ENCODE data around the gene PTEN.
"Not testable (repeated sequence)": the region's sequence is repeated elsewhere in the genome, so short reads cannot be mapped to it uniquely, and the experiment has no call there.

The PTEN gene

GRCh38 chr10:87860156-87860795 is 3.1 kb upstream of the PTEN start:
- H3K4me3 ChIP-seq (ENCODE audit: control insufficient read depth, low read depth, low read length), result no peak overlapping the region
- peak; percentile 67 for DNase-seq (ENCODE audit: low read depth)
- peak; percentile 58 for TF ChIP-seq CTCF (IDR thresholded peaks at IDR 0.05; ENCODE audit: control insufficient read depth, insufficient read depth, low read depth, low read length, missing control alignments)

DNA sequence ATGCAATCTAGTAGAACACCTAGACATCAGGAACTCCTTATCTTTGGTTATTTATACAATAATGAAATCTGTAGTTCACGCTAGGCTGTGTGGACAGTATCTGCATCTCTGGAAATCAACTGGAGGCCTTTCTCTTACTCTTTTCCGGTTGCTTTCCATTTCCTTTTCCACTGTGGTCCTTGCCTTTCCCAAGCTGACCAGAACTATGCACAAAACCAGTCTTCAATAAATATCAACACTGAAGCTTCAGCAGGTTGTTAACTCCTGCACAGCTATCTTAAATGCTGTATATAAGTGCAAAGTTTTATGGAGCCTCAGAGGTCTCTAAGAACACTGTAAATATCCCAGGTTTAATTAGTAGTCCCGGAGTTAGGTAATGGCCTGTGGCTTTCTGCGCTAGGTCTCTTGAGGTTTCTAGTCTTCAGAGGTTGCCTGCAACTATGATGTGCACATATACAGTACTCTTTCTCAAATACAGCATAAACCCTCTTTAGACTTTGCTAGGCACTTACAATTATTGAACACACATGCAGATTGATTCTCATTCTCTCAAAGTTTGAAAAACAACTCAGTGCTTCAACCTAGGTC is 2.5 kb upstream of the PTEN start:
- no peak for TF ChIP-seq CTCF (IDR thresholded peaks at IDR 0.05; ENCODE audit: control insufficient read depth, insufficient read depth, low read depth, low read length, missing control alignments)
- H3K4me3 ChIP-seq (ENCODE audit: control insufficient read depth, low read depth, low read length), result no peak overlapping the region
- no peak for DNase-seq (ENCODE audit: low read depth)

DNA sequence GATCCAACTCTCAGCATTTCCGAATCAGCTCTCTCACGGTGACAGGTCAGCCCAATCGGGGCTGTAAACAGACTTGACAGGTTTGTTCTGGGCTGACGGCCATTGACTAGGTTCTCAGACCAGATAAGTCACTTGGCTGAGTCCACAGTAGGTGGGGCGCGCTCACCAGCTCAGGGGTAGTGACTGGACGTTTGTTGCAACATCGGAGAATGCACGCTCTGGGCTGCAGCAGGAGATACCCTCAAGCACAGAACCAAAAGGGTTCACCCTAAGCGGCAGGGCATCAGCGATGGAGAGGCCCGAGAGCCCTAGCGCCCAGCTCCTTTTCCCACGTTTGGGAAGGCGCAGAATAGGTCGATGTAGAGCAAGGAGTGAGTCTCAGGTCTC is 1.9 kb upstream of the PTEN start:
- H3K4me3 ChIP-seq (ENCODE audit: control insufficient read depth, low read depth, low read length), result peak overlapping the region; percentile 95
- peak; percentile 14 for TF ChIP-seq CTCF (IDR thresholded peaks at IDR 0.05; ENCODE audit: control insufficient read depth, insufficient read depth, low read depth, low read length, missing control alignments)
- no peak for DNase-seq (ENCODE audit: low read depth)

DNA sequence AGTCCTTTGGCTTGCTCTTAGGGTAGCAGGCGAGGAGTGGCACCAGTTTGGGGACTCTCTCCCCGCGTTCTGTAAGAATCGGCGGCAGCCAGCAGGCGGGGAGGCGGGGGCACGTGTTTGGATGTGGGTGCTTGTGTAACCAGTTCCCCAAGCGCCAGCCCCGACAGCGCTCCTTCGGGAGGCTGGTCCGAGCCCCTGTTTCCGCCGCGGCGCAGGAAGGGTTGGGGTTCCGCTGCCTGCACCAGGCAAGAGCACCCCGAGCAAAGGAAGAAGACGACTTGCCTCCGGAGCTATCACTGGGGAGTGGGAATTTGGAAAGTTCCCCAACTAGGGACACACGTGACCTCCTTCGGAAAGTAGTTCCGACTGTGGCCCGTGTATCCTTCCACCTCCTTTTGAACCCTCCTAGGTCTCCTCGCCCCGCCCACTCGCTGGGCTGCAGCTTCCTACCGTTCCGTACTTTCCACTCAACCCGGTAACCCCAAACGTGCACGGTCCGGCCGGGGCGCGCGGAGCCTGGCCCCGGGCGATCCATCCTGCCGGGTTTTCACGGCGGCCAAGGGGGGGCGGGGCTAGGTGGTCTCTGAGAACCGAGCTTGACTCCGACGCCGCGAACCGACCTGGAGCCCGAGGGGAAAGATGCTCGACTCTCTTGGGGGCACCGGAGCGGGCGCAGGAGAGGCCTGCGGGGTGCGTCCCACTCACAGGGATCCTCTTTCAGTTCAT is 1.3 kb upstream of the PTEN start:
- DNase-seq (ENCODE audit: low read depth), result peak; percentile 95
- H3K4me3 ChIP-seq (ENCODE audit: control insufficient read depth, low read depth, low read length), result peak overlapping the region; percentile 95
- no peak for TF ChIP-seq CTCF (IDR thresholded peaks at IDR 0.05; ENCODE audit: control insufficient read depth, insufficient read depth, low read depth, low read length, missing control alignments)

DNA sequence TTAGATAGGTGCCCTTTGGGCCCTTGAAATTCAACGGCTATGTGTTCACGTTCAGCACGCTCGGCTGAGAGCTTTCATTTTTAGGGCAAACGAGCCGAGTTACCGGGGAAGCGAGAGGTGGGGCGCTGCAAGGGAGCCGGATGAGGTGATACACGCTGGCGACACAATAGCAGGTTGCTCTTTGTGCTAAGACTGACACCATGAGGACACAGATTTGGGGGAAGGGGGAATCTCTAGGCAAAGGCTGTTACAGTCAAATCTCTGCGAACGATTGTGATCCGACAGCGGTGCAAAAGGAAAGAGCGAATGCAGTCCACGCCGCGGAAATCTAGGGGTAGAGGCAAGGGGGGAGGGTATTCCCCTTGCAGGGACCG is 759 bp upstream of the PTEN start:
- no peak for DNase-seq (ENCODE audit: low read depth)
- no peak for TF ChIP-seq CTCF (IDR thresholded peaks at IDR 0.05; ENCODE audit: control insufficient read depth, insufficient read depth, low read depth, low read length, missing control alignments)
- peak overlapping the region; percentile 95 for H3K4me3 ChIP-seq (ENCODE audit: control insufficient read depth, low read depth, low read length)

DNA sequence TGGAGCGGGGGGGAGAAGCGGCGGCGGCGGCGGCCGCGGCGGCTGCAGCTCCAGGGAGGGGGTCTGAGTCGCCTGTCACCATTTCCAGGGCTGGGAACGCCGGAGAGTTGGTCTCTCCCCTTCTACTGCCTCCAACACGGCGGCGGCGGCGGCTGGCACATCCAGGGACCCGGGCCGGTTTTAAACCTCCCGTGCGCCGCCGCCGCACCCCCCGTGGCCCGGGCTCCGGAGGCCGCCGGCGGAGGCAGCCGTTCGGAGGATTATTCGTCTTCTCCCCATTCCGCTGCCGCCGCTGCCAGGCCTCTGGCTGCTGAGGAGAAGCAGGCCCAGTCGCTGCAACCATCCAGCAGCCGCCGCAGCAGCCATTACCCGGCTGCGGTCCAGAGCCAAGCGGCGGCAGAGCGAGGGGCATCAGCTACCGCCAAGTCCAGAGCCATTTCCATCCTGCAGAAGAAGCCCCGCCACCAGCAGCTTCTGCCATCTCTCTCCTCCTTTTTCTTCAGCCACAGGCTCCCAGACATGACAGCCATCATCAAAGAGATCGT is 598 bp downstream of the PTEN start:
- H3K4me3 ChIP-seq (ENCODE audit: control insufficient read depth, low read depth, low read length), result peak overlapping the region; percentile 95
- DNase-seq (ENCODE audit: low read depth), result not testable (repeated sequence)

- no peak for DNase-seq (ENCODE audit: low read depth)
- TF ChIP-seq CTCF (IDR thresholded peaks at IDR 0.05; ENCODE audit: control insufficient read depth, insufficient read depth, low read depth, low read length, missing control alignments), result no peak
- H3K4me3 ChIP-seq (ENCODE audit: control insufficient read depth, low read depth, low read length), result peak overlapping the region; percentile 95
Observed at GRCh38 chr10:87864496-87865059, 1.2 kb downstream of the PTEN start.
